HepG2 (cell line): Measurements from ENCODE around the gene CDC27. TPM values are rescaled to one million over a fixed set of nuclear protein-coding genes. Genes with fewer than 3 reads are reported as not detected.

ENCODE experiments used
- EP300 ChIP-seq, 3 experiments: sonication (generic) in 1 of 3; formaldehyde crosslinking in 1 of 3; IDR thresholded peaks; 2 replicates each; pipeline versions ENCODE4 v1.5.1 to v1.6.1; 2011 to 2020; ENCODE audit warnings: low read depth in 2 of 3, low read length in 2 of 3, borderline replicate concordance in 1 of 3, improper control_type of control experiment in 1 of 3, mild to moderate bottlenecking in 1 of 3, missing genetic modification reagents in 1 of 3, moderate library complexity in 1 of 3
- FOSL2 ChIP-seq: sonication (generic); formaldehyde crosslinking; IDR thresholded peaks from 2 replicates; pipeline ENCODE4 v1.4.0; 2020; ENCODE audit warnings: missing genetic modification reagents
- HDAC1 ChIP-seq: sonication (generic); formaldehyde crosslinking; IDR thresholded peaks from 2 replicates; pipeline ENCODE4 v1.5.1; 2020; ENCODE audit warnings: mild to moderate bottlenecking, missing genetic modification reagents
- SMAD9 ChIP-seq: sonication (generic); formaldehyde crosslinking; IDR thresholded peaks from 2 replicates; pipeline ENCODE4 v1.5.1; 2020; ENCODE audit warnings: mild to moderate bottlenecking, missing genetic modification reagents
- SRSF1 ChIP-seq: fragments of 200-400 bp; formaldehyde crosslinking; optimal IDR thresholded peaks from 2 replicates; pipeline ENCODE3; 2017; ENCODE audit warnings: mild to moderate bottlenecking, low read depth, low read length, moderate library complexity
- TFDP2 ChIP-seq: sonication (generic); formaldehyde crosslinking; IDR thresholded peaks from 2 replicates; pipeline ENCODE4 v1.4.0; 2020; ENCODE audit warnings: missing genetic modification reagents
- ZNF331 ChIP-seq: sonication (generic); formaldehyde crosslinking; IDR thresholded peaks from 2 replicates; pipeline ENCODE4 v1.4.0; 2020; ENCODE audit warnings: missing genetic modification reagents
- ZNF513 ChIP-seq: sonication (generic); formaldehyde crosslinking; conservative IDR thresholded peaks from 2 replicates; pipeline ENCODE4 v1.5.0; 2020; ENCODE audit warnings: missing genetic modification reagents
- ZNF546 ChIP-seq: sonication (generic); formaldehyde crosslinking; conservative IDR thresholded peaks from 2 replicates; pipeline ENCODE4 v1.8.1; 2023; ENCODE audit warnings: mild to moderate bottlenecking, missing genetic modification reagents
- polyA plus RNA-seq, 8 experiments: library from polyadenylated mRNA; depleted of rRNA in 3 of 8; stranded (reverse) in 7 of 8; unstranded in 1 of 8; fragments of >200 nt; fragmentation: Illumina TruSeq in 4 of 8; extraction: Trizol in 4 of 8; gene quantifications; 2 replicates each; pipeline versions ENCODE4 v1.2.1 to v1.2.3, GENCODE V29; 2011 to 2016; ENCODE audit warnings: low read depth in 4 of 8, missing spikeins in 1 of 8, mixed read lengths in 1 of 8; ENCODE audit not compliant: insufficient read depth in 1 of 8
- total RNA-seq, 5 experiments: library from RNA; depleted of rRNA; stranded (reverse); fragments of >200 nt; fragmentation: Illumina TruSeq; extraction: Trizol; gene quantifications; 2 replicates each; pipeline ENCODE4 v1.2.3, GENCODE V29; 2016; ENCODE audit warnings: low read depth in 1 of 5

Gene CDC27
- total and polyA plus RNA-seq, 2 of the 13 experiments (the other 11 are each of a cell fraction or from before 2014, with no cell fraction given) = 80.7 to 102 TPM

DNA sequence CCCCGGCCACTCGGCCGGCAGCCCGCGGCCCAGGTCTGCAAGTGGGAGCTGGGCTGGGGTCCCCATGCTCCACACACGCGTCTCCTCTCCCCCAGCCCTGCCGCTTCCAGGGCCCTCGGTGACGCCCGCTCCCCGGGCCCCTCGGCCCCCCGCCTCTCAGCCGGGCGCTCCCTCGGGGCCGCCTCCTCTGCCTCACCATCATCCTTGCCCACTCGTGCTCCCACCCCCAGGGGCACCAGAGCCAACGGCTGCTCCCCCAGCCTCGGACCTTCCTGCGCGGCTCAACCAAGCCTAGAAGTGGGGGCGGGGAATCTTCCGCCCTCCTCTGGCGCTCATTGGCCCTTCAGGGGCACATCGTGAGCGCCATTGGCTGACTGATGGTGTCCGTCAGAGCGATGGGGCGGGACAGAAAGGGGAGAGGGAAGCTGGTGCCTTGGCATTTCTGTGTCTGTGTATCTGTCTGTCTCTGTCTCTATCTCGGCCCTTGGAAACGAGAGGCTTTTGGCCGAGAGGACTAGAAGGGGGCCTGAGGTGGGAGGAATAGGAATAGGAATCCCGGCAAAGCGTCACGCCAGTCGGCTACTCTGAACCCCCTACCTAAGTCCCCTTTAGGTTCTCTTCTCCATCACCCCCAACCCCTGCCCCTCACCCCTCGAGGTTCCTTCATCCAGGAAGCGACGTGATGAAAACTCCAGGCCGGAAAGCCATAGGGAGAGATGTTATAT lies 88.9 kb downstream of the CDC27 start (continued):
- TF ChIP-seq ZNF546 (peak; percentile 58; the same call in 1 of the 2 replicates), ZNF331 (CRISPR knock-in tag) (peak; percentile 39), FOSL2 (CRISPR knock-in tag) (peak; percentile 33; the same call in 1 of the 2 replicates), EP300 (IDR thresholded peaks at IDR 0.05; ENCODE audit: low read depth in 2 of 2, low read length in 2 of 2) (no peak), EP300 (CRISPR knock-in tag; IDR thresholded peaks at IDR 0.05; ENCODE audit: borderline replicate concordance) (no peak), ZNF513 (CRISPR knock-in tag) (no peak), SRSF1 (peak; percentile 83), TFDP2 (peak; percentile 70), SMAD9 (CRISPR knock-in tag) (no peak), HDAC1 (peak; percentile 57)
- TF ChIP-seq, all 625 proteins: peak for 191
